HG02763 (cell line): ENCODE results near the gene BTD.

Source experiments
- ATAC-seq: cut with Tn5 transposase; IDR thresholded peaks from one replicate; pipeline ENCODE4 v1.9.1; 2021; ENCODE audit warnings: mild to moderate bottlenecking, moderate library complexity; ENCODE audit not compliant: unreplicated experiment

The BTD gene

DNA sequence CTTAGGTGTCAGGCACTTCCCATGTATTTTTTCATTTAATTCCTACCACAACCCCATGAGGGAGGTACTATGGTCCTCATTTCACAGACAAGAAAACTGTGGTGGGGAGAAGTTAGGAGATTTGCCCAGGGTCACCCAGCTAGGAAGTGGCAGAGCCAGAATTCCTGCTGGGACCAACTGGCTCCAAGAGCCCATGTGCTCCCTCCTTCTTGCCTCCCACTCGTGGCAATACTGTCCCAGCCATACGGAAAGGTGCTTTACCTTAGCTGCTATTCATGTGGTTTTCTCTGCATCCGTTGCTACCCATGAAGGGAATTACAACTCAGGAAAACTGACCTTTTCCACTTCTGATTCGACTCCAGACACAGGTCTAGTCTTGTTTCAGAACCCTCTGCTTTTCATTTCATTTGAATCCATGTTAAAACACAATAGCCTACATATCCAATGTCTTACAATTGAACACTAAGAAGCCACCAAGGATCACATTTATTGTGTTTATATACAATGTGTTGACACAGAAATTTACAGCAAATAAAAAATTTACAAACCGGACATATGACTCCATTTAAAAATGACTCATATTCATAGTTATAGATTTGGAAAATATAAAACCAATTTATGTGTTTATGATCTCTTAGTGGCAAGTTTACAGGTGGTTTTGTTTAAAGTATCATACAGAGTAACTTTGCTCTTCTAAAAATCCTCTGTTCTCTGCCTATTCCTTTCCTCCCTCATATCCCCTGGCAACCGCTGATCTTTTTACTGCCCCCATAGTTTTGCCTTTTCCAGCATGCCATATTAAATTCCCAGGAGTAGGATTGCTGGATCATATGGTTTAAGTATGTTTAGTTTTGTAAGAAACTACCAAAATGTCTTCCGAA, 58.8 kb downstream of the BTD start:
- no peak for ATAC-seq

DNA sequence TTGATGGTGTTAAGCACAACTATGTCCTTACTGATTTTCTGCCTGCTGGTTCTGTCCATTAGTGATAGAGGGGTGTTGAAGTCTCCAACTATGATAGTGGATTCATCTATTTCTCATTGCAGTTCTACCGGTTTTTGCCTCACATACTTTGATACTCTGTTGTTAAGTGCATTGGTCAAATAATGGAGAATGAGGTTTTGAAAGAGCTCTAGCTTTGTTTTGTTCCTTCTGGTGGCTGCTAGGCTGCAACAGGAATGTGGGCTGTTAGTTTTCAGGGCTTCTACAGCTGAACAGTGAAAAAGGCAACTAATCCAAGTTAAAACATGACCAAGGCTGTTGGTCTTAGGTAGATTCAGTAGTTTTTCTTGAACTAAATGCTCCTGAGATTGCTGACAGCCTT, 62.6 kb downstream of the BTD start:
- ATAC-seq = no peak

DNA sequence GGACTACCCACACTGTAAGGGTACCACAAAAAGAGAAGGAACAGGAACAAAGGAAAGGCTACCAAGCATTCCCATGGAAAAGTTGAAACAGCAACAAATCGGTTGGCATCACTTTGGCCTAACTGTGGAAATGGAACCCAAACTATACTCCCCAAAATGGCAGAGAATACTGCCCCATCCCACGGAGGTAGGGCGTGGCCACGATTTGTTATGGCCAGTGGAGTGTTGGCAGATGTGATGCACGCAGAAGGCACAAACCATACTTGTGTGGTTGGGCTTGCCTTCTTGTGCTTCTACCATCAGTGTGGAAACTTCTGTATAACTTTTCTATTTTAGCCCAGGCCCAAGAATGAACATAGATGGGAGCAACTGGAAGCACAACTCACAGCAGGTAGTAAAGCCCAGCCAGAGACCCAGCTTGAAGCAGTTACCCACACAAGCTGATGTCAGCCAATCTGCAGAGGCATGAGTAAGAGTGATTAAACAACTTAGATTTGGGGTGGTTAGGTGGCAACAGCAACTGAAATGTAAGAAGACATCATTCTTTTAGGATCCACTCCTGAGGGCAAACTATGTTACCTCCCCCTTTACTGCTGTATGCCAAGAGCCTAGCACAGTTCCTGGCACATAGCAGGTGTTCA, 64.1 kb downstream of the BTD start:
- ATAC-seq = no peak

DNA sequence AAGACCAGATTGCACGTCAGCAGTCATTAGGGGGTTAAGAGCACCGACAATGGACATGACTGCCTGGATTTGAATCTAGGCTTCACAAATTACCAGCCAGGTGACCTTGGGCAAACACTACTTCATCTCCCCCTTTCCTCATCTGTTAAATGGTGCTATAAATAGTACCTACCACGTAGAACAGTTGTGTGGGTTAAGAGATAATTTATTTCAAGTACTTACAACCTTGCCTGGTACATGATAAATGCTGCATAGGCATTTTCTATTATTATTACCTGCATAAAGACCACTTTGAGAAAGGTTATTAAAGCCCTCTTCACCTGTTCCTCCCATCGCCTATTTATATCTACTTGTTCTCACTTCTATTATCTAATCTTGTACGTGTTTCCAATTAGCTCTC, 64.7 kb downstream of the BTD start:
- ATAC-seq = no peak

DNA sequence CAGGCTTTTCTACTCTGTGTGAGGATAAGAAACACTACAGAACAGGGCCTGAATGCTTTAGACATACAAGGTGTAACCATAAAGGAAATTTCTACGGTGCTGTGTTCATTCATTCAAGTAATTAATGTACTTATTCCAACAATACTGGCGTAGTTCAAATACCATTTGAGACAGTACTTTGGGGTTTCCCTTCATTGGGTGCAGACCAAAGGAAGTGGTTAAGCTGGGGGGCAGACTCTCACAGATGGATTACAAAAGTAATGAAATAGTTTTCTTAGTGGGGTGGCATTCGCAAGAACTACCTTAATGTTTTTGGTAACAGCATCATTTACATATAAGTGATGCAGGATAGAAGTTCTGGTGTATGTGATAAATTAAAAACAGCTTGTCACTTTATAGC, 65.9 kb downstream of the BTD start:
- ATAC-seq = no peak

DNA sequence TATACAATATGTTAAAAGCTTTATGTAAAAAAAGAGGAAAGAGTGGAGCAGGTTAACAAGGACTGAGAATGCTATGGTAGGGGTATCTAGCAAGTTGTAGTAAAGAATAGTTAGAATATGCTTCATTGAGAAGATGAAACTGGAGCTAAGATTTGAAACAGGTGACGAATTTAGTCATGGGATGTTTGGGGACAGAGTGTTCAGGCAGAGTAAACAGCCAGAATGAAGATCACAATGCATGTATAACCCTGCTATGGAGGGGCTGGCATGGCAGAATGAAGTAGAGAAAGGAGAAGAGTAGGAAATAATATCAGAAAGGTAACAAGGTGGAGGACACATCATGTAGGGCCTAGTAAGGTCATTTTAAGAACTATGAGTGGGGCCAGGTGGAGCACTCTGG, 72.0 kb downstream of the BTD start:
- ATAC-seq = no peak

DNA sequence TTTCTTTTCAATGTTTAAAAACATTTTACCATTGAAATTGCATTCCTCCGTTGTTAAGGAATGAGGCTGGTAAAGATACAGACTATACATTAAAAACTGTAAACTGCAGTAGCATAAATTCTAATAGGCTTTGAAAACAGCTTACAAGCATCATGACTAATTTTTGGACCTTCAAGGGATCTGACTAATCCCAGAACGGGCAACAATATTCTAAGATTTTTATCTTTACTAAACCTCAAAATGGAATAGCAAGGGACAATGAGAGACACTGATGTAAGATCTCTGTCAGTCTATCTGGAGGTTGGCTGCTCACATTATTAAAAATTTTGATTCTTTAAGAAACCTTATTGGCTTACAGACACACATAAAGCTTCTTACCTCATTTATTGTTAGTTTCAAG, 74.7 kb downstream of the BTD start:
- ATAC-seq = no peak

DNA sequence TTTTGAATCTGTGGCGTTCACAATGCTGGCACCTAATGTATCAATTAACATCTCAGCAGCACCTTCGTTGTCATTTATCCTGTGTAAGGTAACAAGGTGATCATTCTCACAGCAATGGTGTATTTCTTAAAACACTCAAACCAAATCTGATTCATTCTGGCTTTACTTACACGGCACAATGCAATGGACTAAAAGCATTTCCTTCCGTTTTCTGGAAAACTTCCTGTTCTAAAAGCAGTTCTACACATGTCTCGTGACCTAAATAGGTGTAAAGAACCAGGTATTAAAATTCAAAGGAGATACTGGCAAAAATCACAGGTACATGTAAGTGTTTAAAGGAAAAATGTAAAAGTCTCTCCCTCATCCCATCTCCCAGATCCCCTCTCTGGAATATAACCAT, 77.8 kb downstream of the BTD start:
- ATAC-seq = no peak

DNA sequence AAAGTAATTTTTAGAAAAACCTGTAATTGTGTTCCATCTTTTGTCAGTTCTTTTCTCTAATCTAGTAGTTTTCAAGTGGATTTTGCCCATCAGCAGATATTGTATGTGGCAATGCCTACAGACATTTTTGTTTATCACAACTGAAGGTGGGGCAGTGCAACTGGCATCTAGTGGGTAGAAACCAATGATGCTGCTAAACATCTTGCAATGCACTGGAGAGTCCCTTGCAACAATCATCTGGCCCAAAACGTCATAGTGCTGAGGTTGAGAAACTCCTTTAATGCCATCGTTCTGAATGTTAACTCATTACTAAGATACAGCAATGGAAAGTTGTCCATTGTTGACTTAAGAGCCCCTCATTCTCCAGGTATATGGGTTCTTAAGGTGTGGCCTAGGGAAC, 80.1 kb downstream of the BTD start:
- no peak for ATAC-seq

DNA sequence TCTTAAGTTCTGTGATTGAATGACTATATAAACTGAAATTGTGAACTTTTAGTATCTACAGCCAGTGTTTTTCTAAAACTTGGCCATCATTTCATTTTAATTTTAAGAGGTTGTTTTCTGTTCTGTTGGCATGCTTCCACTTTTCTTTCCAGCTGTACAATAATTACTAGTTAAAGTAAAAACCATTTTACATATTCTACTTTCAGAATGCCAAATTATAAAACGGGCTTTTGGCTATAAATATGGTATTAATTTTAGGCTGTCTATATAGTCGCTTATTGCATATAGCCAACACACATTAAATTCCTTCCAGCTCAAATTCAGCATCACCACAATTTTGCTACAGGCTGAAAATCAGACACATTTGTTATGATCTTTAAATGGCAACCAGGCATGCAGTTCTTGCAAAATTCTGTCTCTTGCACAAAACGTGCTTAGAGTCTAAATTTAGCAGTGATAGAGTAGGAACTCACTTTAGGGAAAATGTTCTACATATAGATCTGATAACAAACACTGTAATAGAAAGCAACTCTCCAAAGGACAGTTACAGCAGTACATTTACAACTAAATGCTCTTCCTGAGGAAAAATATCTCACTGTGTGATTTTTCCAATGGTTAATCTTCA, 81.1 kb downstream of the BTD start:
- no peak for ATAC-seq

DNA sequence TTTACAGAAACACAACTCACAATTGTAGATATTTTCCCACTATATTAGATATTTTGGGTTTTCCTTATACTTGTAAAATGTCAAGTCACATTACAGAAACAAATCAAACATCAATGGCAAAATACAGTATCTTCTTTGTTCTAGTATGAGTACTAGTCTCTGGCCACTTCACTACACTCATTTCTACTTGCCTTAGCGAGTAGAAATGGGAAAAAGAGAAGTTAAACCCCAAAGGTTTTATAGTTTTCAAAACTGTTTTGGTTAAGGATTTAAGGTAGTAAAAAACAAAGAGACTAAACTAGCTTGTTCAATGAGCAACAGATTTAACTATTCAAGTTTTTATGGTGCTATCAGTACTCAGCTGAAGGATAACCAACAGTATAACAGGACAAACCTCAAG, 81.7 kb downstream of the BTD start:
- ATAC-seq = no peak

DNA sequence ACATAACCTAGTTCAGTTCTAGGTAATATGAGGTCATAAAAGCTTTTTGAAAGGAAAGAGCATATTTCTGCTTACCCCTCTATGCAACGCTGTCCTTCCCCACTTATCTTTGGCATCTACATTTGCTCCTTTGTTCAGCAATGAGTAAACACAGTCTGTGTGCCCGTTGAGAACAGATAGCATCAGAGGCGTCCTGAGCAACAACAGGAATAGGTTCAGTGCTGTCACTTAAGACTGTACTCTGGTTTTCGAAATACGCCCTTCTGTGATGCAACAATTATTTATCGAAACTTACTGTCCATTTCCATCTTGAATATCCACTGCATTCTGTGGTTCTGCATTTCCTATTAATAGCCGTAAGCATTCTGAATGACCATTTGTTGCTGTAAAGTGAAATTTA, 84.4 kb downstream of the BTD start:
- no peak for ATAC-seq

DNA sequence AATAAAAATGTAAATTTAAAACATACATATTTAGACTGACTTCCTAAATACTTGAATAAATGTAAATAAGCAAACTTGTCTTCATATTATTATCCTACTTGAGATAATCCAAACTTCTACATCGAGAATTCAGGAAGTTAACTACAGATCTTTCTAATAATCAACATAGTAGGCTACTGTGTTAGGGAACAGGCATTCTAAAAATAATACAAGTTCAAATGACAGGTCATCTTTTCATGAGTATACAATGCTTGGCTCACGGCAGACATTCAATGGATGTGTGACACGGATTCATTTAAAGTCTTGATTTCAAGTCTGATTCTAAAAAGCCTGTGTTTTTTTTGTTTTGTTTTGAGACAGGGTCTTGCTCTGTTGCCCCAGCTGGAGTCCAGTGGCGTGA, 88.7 kb downstream of the BTD start:
- no peak for ATAC-seq

DNA sequence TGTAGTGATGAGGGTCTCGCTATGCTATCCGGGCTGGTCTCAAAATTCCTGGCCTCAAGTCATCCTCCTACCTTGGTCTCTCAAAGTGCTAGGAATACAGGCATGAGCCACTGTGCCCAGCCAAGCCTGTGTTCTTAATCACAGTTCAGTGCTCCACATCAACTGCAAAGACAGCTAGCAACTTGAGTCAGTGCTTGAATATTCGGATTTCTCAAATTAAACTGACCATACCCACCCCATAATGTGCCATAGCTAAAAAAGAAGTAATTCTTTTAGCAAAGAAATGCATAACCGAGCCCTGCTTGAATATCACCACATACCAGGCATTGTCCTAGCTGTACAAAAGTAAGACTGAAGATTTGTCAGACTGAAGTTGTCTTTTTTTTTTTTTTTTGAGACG, 89.2 kb downstream of the BTD start:
- no peak for ATAC-seq

DNA sequence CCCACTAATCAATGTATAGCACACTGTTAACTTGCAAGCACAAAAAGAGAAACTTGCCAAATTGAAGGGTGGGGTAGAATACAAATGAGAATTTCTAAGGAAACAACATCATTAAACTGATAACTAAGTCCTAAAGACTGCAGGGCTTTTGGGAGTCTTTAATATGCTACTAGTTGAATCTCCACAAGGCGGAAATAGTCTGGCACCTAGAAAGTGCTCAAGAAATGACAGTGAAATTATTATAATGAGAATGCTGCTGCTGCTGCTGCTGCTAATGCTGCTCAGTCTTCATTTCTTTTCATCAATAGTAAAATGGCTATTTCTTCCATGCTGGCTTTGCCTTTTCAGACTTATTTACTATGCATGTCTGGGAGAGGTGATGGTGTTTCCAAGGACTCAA, 91.8 kb downstream of the BTD start:
- no peak for ATAC-seq

DNA sequence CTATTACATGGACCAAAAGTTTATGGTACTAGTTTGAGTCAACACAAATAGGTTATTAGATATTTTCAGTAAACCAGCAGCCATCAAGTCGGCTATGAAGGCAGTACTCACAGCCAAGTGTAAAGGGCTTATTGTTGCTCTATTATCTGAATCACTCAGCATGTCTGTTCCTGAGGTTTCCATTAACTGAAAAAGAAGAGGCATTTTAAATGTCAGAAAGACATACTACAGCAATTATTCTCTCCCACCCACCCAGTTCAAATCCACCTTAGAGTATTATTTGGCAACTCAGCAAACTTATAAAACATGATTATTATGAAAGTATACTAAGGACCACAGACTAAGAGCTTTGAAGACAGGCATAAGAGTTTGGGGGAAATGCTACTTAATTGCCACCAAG, 93.1 kb downstream of the BTD start:
- ATAC-seq = no peak
